ENCODE results near the gene PTMS. TPM values are rescaled to one million over a fixed set of nuclear protein-coding genes. Genes with fewer than 3 reads are reported as not detected.

Gene PTMS
- total and polyA plus RNA-seq, 9 of the 15 experiments (the other 6 are each of a cell fraction or from before 2014, with no cell fraction given) = 5.1 to 287 (median 78.5) TPM

- no peak for TF ChIP-seq USF1 (CRISPR knock-in tag; IDR thresholded peaks at IDR 0.05)
- peak in 1 of 2 experiments; percentile 16; a peak in 1 of 4 replicates for TF ChIP-seq KDM1A (IDR thresholded peaks at IDR 0.05)
- peak; percentile 50; the same call in 1 of the 2 replicates for TF ChIP-seq SOX6 (IDR thresholded peaks at IDR 0.05)
- TF ChIP-seq ZNF644 (tag; IDR thresholded peaks at IDR 0.05; ENCODE audit: low read depth) = 0 out of 2 replicates have a peak, but pooled peaks have one; percentile 29
- TF ChIP-seq MTA1 (IDR thresholded peaks at IDR 0.05; ENCODE audit: borderline replicate concordance) = 0 out of 2 replicates have a peak, but pooled peaks have one; percentile 11
Observed at GRCh38 chr12:6722863-6723262, 43.3 kb upstream of the PTMS start (continued).

GRCh38 chr12:6723607-6724408 is 42.4 kb upstream of the PTMS start, which contains the start of gene COPS7A:
COPS7A (plus strand) TSS chr12:6724046; CDS start chr12:6724657, 611 bp downstream.
- Histone ChIP-seq H3K9me1 (ENCODE audit: control insufficient read depth, insufficient read depth, low read length) (no peaks in the 10 kb centered on the region), H3K4me1 (replicated peaks in 1 of 2; ENCODE audit: control insufficient read depth in 2 of 2, insufficient read depth in 2 of 2, low read length in 2 of 2) (peaks cover 10 to 25% of the 10 kb centered on the region in 2 experiments; a peak in 4 of 5 replicates), H3K4me2 (ENCODE audit: insufficient read depth, low read length) (peak within 1 kb of the TSS; percentile 93), H3K79me2 (ENCODE audit: control insufficient read depth, insufficient read depth, low read length) (peaks cover 13% of the 10 kb centered on the region), H4K20me1 (replicated peaks; ENCODE audit: control insufficient read depth, insufficient read depth, low read length) (no peaks in the 10 kb centered on the region), H3K27ac (ENCODE audit: extremely low read depth, low read depth, low read length) (peak within 1 kb of the TSS; percentile 88), H2AFZ (ENCODE audit: low read depth, low read length) (peak within 1 kb of the TSS; percentile 84), H3K27me3 (ENCODE audit: control insufficient read depth in 2 of 2, insufficient read depth in 2 of 2, low read length in 2 of 2) (no peaks in the 10 kb centered on the region), H3K4me3 (peak within 1 kb of the TSS; percentile 54), H3K9ac (ENCODE audit: insufficient read depth in 1 of 2, low read depth in 2 of 2, low read length in 2 of 2) (peak within 1 kb of the TSS; percentile 88 to 90), H3K9me3 (replicated peaks; ENCODE audit: control insufficient read depth, insufficient read depth, low read depth, low read length) (no peaks in the 10 kb centered on the region), H3K36me3 (ENCODE audit: control insufficient read depth, insufficient read depth, low read length) (peaks cover 8% of the 10 kb centered on the region; the same call in 2 of the 3 replicates)
- ChIA-PET CTCF (ENCODE audit: low intra/inter-chr PET ratio) (no interaction called here), POLR2A (interaction anchor here (0.6 to 2.9 kb wide), 20 partner anchors 9 to 149 kb away, joined by 3 to 12 read pairs (median 4); partner anchors contain the start of genes CDCA3, P3H3, SPSB2 and USP5)
- BruUV-seq (replicated peaks) = no TSS peak
- FAIRE-seq (peak; percentile 98), ATAC-seq (peak; percentile 98), DNase-seq (ENCODE audit: extremely low read depth in 1 of 4, low spot score in 3 of 4) (peak; percentile 94 to 97 (median 95))
- intact Hi-C loops (cut with micrococcal nuclease) (loop anchor here (5.0 kb wide), 1 partner anchor 37 kb away; the partner anchor contains the start of gene ZNF384), in situ Hi-C loops (cut with MboI) (no loop called here)
- WGBS (ENCODE audit: insufficient coverage, low coverage, missing lambda C conversion rate) = under 1% methylated on average over 36 of the region's 49 CpGs
- TF ChIP-seq GTF2E2 (tag; IDR thresholded peaks at IDR 0.05) (peak; percentile 75; the same call in 1 of the 2 replicates), ATF1 (CRISPR knock-in tag; IDR thresholded peaks at IDR 0.05) (no peak), ATF1 (tag; IDR thresholded peaks at IDR 0.05) (peak; percentile 94), ZNF79 (CRISPR knock-in tag; IDR thresholded peaks at IDR 0.05; ENCODE audit: low read depth) (no peak), CAMTA2 (CRISPR knock-in tag; conservative IDR thresholded peaks at IDR 0.05) (no peak), ZKSCAN3 (CRISPR knock-in tag; IDR thresholded peaks at IDR 0.05) (no peak), ZNF311 (CRISPR knock-in tag; IDR thresholded peaks at IDR 0.05) (no peak), ZBTB49 (CRISPR knock-in tag; IDR thresholded peaks at IDR 0.05; ENCODE audit: borderline replicate concordance) (no peak), TCF3 (CRISPR knock-in tag; IDR thresholded peaks at IDR 0.05) (peak; percentile 17; the same call in 1 of the 2 replicates), ESRRB (CRISPR knock-in tag; IDR thresholded peaks at IDR 0.05; ENCODE audit: borderline replicate concordance) (no peak), CTBP1 (IDR thresholded peaks at IDR 0.05; ENCODE audit: borderline replicate concordance) (peak; percentile 54; the same call in 1 of the 2 replicates), NCOA4 (IDR thresholded peaks at IDR 0.05; ENCODE audit: partially characterized antibody) (no peak), MTA3 (IDR thresholded peaks at IDR 0.05; ENCODE audit: borderline replicate concordance) (peak; percentile 81), PTRF (tag; IDR thresholded peaks at IDR 0.05) (no peak), ZNF184 (CRISPR knock-in tag; IDR thresholded peaks at IDR 0.05) (no peak)

All from K562 (cell line).